Liver (tissue), 9 donors: Measurements from ENCODE around the gene NAALADL1. TPM values are rescaled to one million over a fixed set of nuclear protein-coding genes. Genes with fewer than 3 reads are reported as not detected.
A peak's percentile ranks its signal among the peaks of the same experiment; 100 is the strongest.

Experiments used
- DNase-seq: peaks from one replicate; pipeline ENCODE4 v3.0.0-alpha.2; 2017; ENCODE audit warnings: low spot score
- H3K27ac ChIP-seq, 2 donors: one replicate each; pipeline ENCODE4 v1.7.0; 2013; ENCODE audit warnings: inconsistent platforms in 2 of 2, low read length in 2 of 2, control low read depth in 1 of 2, low read depth in 1 of 2, mild to moderate bottlenecking in 1 of 2
- H3K27me3 ChIP-seq, 4 donors: one replicate each; pipeline versions ENCODE4 v1.6.1 to v1.7.0; 2013; ENCODE audit warnings: low read length in 3 of 4, inconsistent platforms in 1 of 4, mild to moderate bottlenecking in 1 of 4, moderate library complexity in 1 of 4; ENCODE audit not compliant: control insufficient read depth in 4 of 4, insufficient read depth in 4 of 4
- H3K36me3 ChIP-seq, 4 donors: one replicate each; pipeline versions ENCODE4 v1.6.1 to v1.7.0; 2013; ENCODE audit warnings: low read length in 3 of 4, mild to moderate bottlenecking in 3 of 4, low read depth in 1 of 4, moderate library complexity in 1 of 4; ENCODE audit not compliant: control insufficient read depth in 4 of 4, insufficient read depth in 3 of 4
- H3K4me1 ChIP-seq, 4 donors: one replicate each; pipeline versions ENCODE4 v1.6.1 to v1.7.0; 2013; ENCODE audit warnings: low read length in 3 of 4, mild to moderate bottlenecking in 3 of 4, moderate library complexity in 1 of 4; ENCODE audit not compliant: control insufficient read depth in 4 of 4, insufficient read depth in 4 of 4
- H3K4me3 ChIP-seq, 3 donors: one replicate each; pipeline versions ENCODE4 v1.6.1 to v1.7.0; 2013; ENCODE audit warnings: low read length in 3 of 3, control low read depth in 1 of 3, low read depth in 1 of 3, mild to moderate bottlenecking in 1 of 3
- H3K9ac ChIP-seq, 2 donors: one replicate each; pipeline ENCODE4 v1.7.0; 2013; ENCODE audit warnings: low read length in 2 of 2, mild to moderate bottlenecking in 2 of 2, moderate library complexity in 2 of 2, control low read depth in 1 of 2, low read depth in 1 of 2
- H3K9me3 ChIP-seq, 4 donors: one replicate each; pipeline versions ENCODE4 v1.6.1 to v1.7.0; 2013; ENCODE audit warnings: low read length in 3 of 4; ENCODE audit not compliant: control insufficient read depth in 4 of 4
- ATF3 ChIP-seq: IDR thresholded peaks from 2 replicates; pipeline ENCODE4 v1.6.1; 2016; ENCODE audit warnings: antibody characterized with exemption
- CTCF ChIP-seq: fragments of 150-350 bp; IDR thresholded peaks from 2 replicates; pipeline ENCODE4 v1.5.1; 2017; ENCODE audit warnings: improper control_type of control experiment, low read depth, low read length; ENCODE audit not compliant: missing input control
- EGR1 ChIP-seq, 2 donors: IDR thresholded peaks; 2 replicates each; pipeline ENCODE4 v1.6.1; 2016 to 2018; ENCODE audit warnings: antibody characterized with exemption in 2 of 2, low read depth in 2 of 2
- FOXA1 ChIP-seq: IDR thresholded peaks from 2 replicates; pipeline ENCODE4 v1.6.1; 2016; ENCODE audit warnings: antibody characterized with exemption
- FOXA2 ChIP-seq: IDR thresholded peaks from 2 replicates; pipeline ENCODE4 v1.6.1; 2016; ENCODE audit warnings: antibody characterized with exemption
- GABPA ChIP-seq, 2 donors: IDR thresholded peaks in 1 of 2; conservative IDR thresholded peaks in 1 of 2; 2 replicates each; pipeline ENCODE4 v1.6.1; 2016; ENCODE audit warnings: antibody characterized with exemption in 2 of 2, mild to moderate bottlenecking in 1 of 2, moderate library complexity in 1 of 2
- HNF4A ChIP-seq, 2 donors: conservative IDR thresholded peaks; 2 replicates each; pipeline ENCODE4 v1.6.1; 2016; ENCODE audit warnings: antibody characterized with exemption in 2 of 2, mild to moderate bottlenecking in 2 of 2
- HNF4G ChIP-seq: IDR thresholded peaks from 2 replicates; pipeline ENCODE4 v1.6.1; 2016; ENCODE audit warnings: antibody characterized with exemption
- JUND ChIP-seq, 2 donors: IDR thresholded peaks; 2 replicates each; pipeline ENCODE4 v1.6.1; 2016; ENCODE audit warnings: antibody characterized with exemption in 2 of 2
- MAX ChIP-seq: IDR thresholded peaks from 2 replicates; pipeline ENCODE4 v1.6.1; 2016; ENCODE audit warnings: antibody characterized with exemption
- NR2F2 ChIP-seq: IDR thresholded peaks from 2 replicates; pipeline ENCODE4 v1.6.1; 2016; ENCODE audit warnings: antibody characterized with exemption
- RAD21 ChIP-seq, 2 donors: IDR thresholded peaks; 2 replicates each; pipeline ENCODE4 v1.6.1; 2016; ENCODE audit warnings: antibody characterized with exemption in 2 of 2, mild to moderate bottlenecking in 2 of 2
- REST ChIP-seq: IDR thresholded peaks from 2 replicates; pipeline ENCODE4 v1.6.1; 2016; ENCODE audit warnings: antibody characterized with exemption, mild to moderate bottlenecking
- RXRA ChIP-seq, 2 donors: IDR thresholded peaks; 2 replicates each; pipeline ENCODE4 v1.6.1; 2017 to 2018; ENCODE audit warnings: antibody characterized with exemption in 2 of 2, mild to moderate bottlenecking in 1 of 2
- TAF1 ChIP-seq: conservative IDR thresholded peaks from 2 replicates; pipeline ENCODE4 v1.6.1; 2016; ENCODE audit warnings: antibody characterized with exemption, mild to moderate bottlenecking
- YY1 ChIP-seq: IDR thresholded peaks from 2 replicates; pipeline ENCODE4 v1.6.1; 2016; ENCODE audit warnings: antibody characterized with exemption, mild to moderate bottlenecking
- WGBS: extraction: QIAGEN DNeasy Blood & Tissue Kit; methylation state at CpG from one replicate; pipeline ENCODE4 v1.1.7; 2013; 5-methylcytosine and 5-hydroxymethylcytosine counted together
- polyA plus RNA-seq, 2 donors: library from polyadenylated mRNA; stranded (reverse) in 1 of 2; unstranded in 1 of 2; fragments of 200-250 nt in 1 of 2; fragments of >200 nt in 1 of 2; fragmentation: Nextera tagmentation in 1 of 2; extraction: Ambion mirVana in 1 of 2; gene quantifications; one replicate each; pipeline versions ENCODE4 v1.2.1 to v1.2.3, GENCODE V29; 2013 to 2015
- total RNA-seq, 2 donors: library from RNA; depleted of rRNA; stranded (reverse); fragments of >200 nt; gene quantifications; one replicate each; pipeline ENCODE4 v1.2.3, GENCODE V29; 2014
- donor health status: healthy.
- donor health status: healthy.
- donor health status: healthy.
- donor health status: healthy.
- donor health status: healthy.

The NAALADL1 gene
- total and polyA plus RNA-seq, 4 donors, result 1.2 to 2.1 (median 1.6) TPM

- no peak overlapping the region for H3K27ac ChIP-seq
- 7% methylated on average over 13 of the region's 13 CpGs for WGBS
- H3K27me3 ChIP-seq, result no peaks in the 10 kb centered on the region
- H3K4me3 ChIP-seq, result peak overlapping the region; percentile 75 to 96 (median 80)
- peak overlapping the region in 1 of 2 donors; percentile 69 for H3K9ac ChIP-seq
- DNase-seq, result no peak
- no peak for TF ChIP-seq FOXA2
- TF ChIP-seq RXRA (IDR thresholded peaks at IDR 0.05), result no peak
- no peak for TF ChIP-seq CTCF
- no peak for TF ChIP-seq GABPA (IDR thresholded peaks at IDR 0.05 in 1 of 2, conservative IDR thresholded peaks at IDR 0.05 in 1 of 2)
- H3K9me3 ChIP-seq, result no peaks in the 10 kb centered on the region
- peaks cover 3 to 26% (median 4%) of the 10 kb centered on the region in 4 donors for H3K36me3 ChIP-seq
- H3K4me1 ChIP-seq, result peaks cover 10 to 23% (median 18%) of the 10 kb centered on the region in 4 donors
These were observed 24.9 kb upstream of the NAALADL1 start for GRCh38 chr11:65083134-65083833.

- Histone ChIP-seq H3K36me3 (no peaks in the 10 kb centered on the region), H3K4me3 (no peak overlapping the region), H3K27me3 (no peaks in the 10 kb centered on the region), H3K4me1 (peaks cover 4 to 8% (median 6%) of the 10 kb centered on the region in 4 donors), H3K9me3 (no peaks in the 10 kb centered on the region), H3K9ac (no peak overlapping the region), H3K27ac (no peak overlapping the region)
- TF ChIP-seq RAD21 (IDR thresholded peaks at IDR 0.05), result no peak
- TF ChIP-seq RXRA (IDR thresholded peaks at IDR 0.05), result no peak
- TF ChIP-seq FOXA1, result no peak
- no peak for TF ChIP-seq JUND (IDR thresholded peaks at IDR 0.05)
- TF ChIP-seq HNF4G, result no peak
- TF ChIP-seq TAF1, result no peak
- no peak for TF ChIP-seq CTCF
- no peak for TF ChIP-seq ATF3
- TF ChIP-seq FOXA2, result no peak
- no peak for TF ChIP-seq HNF4A (conservative IDR thresholded peaks at IDR 0.05)
- no peak for TF ChIP-seq REST
- no peak for TF ChIP-seq EGR1 (IDR thresholded peaks at IDR 0.05; ENCODE audit: low read depth in 2 of 2)
- no peak for TF ChIP-seq YY1
- no peak for TF ChIP-seq MAX
- no peak for TF ChIP-seq NR2F2
- WGBS, result 93% methylated on average over 9 of the region's 9 CpGs
- DNase-seq, result no peak
These were observed 20.5 kb upstream of the NAALADL1 start for GRCh38 chr11:65078786-65079342.
